Parathyroid adenoma (tissue), 2 donors: Measurements from ENCODE around the gene ARFGEF3.

ENCODE experiments used
- H2AFZ ChIP-seq: fragments of 300-600 bp; sonication (generic); one replicate; pipeline ENCODE4 v1.7.0; 2017; ENCODE audit warnings: antibody characterized with exemption, mild to moderate bottlenecking
- H3K27ac ChIP-seq: fragments of 300-600 bp; sonication (generic); one replicate; pipeline ENCODE4 v1.7.0; 2017
- H3K27me3 ChIP-seq: fragments of 300-600 bp; sonication (generic); one replicate; pipeline ENCODE4 v1.7.0; 2017; ENCODE audit warnings: low read length; ENCODE audit not compliant: control insufficient read depth, insufficient read depth
- H3K36me3 ChIP-seq: fragments of 300-600 bp; sonication (generic); one replicate; pipeline ENCODE4 v1.7.0; 2017; ENCODE audit warnings: low read length; ENCODE audit not compliant: control insufficient read depth, insufficient read depth
- H3K4me1 ChIP-seq: fragments of 300-600 bp; sonication (generic); one replicate; pipeline ENCODE4 v1.7.0; 2017; ENCODE audit warnings: control low read depth
- H3K4me2 ChIP-seq: fragments of 300-600 bp; sonication (generic); one replicate; pipeline ENCODE4 v1.7.0; 2017; ENCODE audit warnings: low read length
- H3K4me3 ChIP-seq: fragments of 300-600 bp; sonication (generic); one replicate; pipeline ENCODE4 v1.7.0; 2017; ENCODE audit warnings: low read depth, low read length
- H3K79me2 ChIP-seq: fragments of 300-600 bp; sonication (generic); one replicate; pipeline ENCODE4 v1.7.0; 2017; ENCODE audit warnings: control low read depth
- H3K9ac ChIP-seq: fragments of 300-600 bp; sonication (generic); one replicate; pipeline ENCODE4 v1.7.0; 2017; ENCODE audit warnings: mild to moderate bottlenecking
- H3K9me3 ChIP-seq: fragments of 300-600 bp; sonication (generic); one replicate; pipeline ENCODE4 v1.7.0; 2017; ENCODE audit warnings: low read length; ENCODE audit not compliant: control insufficient read depth
- CTCF ChIP-seq: fragments of 300-600 bp; sonication (generic); IDR thresholded peaks from one replicate; pipeline ENCODE4 v1.7.0; 2017; ENCODE audit warnings: antibody characterized with exemption, mild to moderate bottlenecking
- donor health status: primary hyperparathyroidism.

The ARFGEF3 gene

DNA sequence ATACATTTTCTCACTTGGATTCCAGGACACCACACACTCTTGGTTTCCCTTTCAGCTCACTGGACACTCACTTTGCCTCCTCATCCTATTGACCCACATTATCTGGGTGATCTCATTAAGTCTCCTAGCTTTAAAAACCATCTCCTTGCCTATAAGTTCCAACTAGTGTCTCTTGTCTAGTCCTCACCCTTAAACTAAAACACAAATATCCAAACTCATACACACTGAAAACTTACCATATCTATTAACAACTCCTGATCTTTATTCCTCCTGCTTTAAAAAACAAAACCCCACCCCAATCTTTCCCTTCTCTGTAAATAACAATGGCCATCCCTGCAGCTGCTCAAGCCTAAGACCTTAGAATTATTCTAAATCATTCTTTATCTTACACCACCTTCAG, 212.5 kb downstream of the ARFGEF3 start:
- H3K4me3 ChIP-seq = no peak overlapping the region

DNA sequence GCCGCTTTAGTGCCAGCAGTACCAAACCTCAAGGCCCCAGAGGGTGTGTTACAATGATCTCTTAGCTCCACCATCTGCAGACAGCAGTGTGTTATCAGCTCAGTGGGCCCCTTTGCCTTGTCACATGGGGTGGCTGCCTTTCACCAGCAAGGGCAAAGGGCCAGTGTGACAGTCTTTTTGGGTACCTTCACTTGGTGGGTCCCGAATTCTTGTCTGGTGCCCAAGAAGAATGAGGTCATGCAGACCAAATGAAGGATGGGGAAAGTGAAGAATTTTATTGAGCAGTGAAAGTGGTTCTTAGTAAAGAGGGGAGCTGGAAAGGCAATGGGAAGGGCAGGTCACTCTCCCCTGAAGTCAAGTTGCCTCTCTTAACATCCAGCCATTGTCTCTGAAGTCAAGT, 213.1 kb downstream of the ARFGEF3 start:
- no peak overlapping the region for H3K4me3 ChIP-seq
- H2AFZ ChIP-seq = peak overlapping the region; percentile 2
- H3K27ac ChIP-seq = no peak overlapping the region
- peaks cover 23% of the 10 kb centered on the region for H3K4me1 ChIP-seq
- H3K9me3 ChIP-seq = no peaks in the 10 kb centered on the region
- no peaks in the 10 kb centered on the region for H3K27me3 ChIP-seq
- H3K9ac ChIP-seq = no peak overlapping the region
- H3K36me3 ChIP-seq = no peaks in the 10 kb centered on the region
- H3K79me2 ChIP-seq = no peaks in the 10 kb centered on the region
- TF ChIP-seq CTCF = no peak
- no peak overlapping the region for H3K4me2 ChIP-seq

More for the DNA sequence above, 212.5 kb downstream of the ARFGEF3 start:
- no peaks in the 10 kb centered on the region for H3K27me3 ChIP-seq
- no peaks in the 10 kb centered on the region for H3K36me3 ChIP-seq
- no peak overlapping the region for H3K9ac ChIP-seq
- no peak for TF ChIP-seq CTCF
- H2AFZ ChIP-seq = peak overlapping the region; percentile 2
- no peak overlapping the region for H3K27ac ChIP-seq
- H3K4me1 ChIP-seq = peaks cover 21% of the 10 kb centered on the region
- no peak overlapping the region for H3K4me2 ChIP-seq
- H3K9me3 ChIP-seq = no peaks in the 10 kb centered on the region
- no peaks in the 10 kb centered on the region for H3K79me2 ChIP-seq

DNA sequence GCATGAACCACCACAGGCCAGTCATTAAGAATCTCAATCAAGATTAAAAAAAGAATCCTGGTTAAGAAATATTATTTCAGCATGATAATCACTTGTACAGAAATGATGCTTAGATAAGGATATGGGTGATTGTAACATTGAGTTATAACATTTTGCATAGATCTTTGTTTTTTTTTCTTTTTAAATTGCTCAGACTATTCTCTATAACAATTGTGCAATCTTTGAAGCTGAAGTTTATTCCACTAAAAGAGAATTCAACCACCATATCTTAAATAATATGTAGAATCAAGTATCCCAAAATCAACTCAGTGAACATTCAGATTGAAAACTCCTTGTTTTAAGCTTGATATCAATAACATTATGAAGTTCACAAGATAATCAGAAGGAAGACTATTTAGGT, 215.3 kb downstream of the ARFGEF3 start:
- no peaks in the 10 kb centered on the region for H3K36me3 ChIP-seq
- no peak overlapping the region for H2AFZ ChIP-seq
- no peaks in the 10 kb centered on the region for H3K79me2 ChIP-seq
- no peaks in the 10 kb centered on the region for H3K27me3 ChIP-seq
- no peak overlapping the region for H3K4me2 ChIP-seq
- peaks cover 17% of the 10 kb centered on the region for H3K4me1 ChIP-seq
- H3K9ac ChIP-seq = no peak overlapping the region
- no peak overlapping the region for H3K4me3 ChIP-seq
- H3K27ac ChIP-seq = peak overlapping the region; percentile 69
- H3K9me3 ChIP-seq = no peaks in the 10 kb centered on the region
- no peak for TF ChIP-seq CTCF

DNA sequence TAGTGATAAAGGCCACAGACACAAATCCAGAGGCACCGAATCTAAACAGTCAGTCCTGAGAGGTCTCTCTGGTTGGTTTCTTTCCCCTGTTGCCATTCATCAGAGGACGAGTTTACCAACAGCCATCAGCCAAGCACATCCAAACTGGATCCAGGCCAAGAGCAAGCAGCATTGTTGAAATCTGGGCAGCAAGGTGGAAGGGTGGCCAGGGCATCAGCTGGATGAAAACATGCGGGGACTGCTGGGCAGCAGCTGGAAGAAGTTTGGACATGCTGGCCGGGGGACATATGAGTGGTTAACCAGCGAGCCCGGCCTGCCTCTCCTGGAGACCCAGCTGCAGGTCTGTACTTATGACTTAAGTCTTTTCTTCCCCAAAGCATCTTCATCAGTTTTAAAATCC, 216.1 kb downstream of the ARFGEF3 start, which contains the start of gene SMIM28:
Gene SMIM28, plus strand, starts transcription at position 62 of the 400 bp plus-strand sequence. Its CDS starts 168 bp downstream, at position 230.
- Histone ChIP-seq H3K79me2 (no peaks in the 10 kb centered on the region), H3K4me3 (no peak within 1 kb of the TSS), H3K4me2 (peak within 1 kb of the TSS; percentile 36), H3K27me3 (no peaks in the 10 kb centered on the region), H3K9ac (no peak within 1 kb of the TSS), H2AFZ (peak within 1 kb of the TSS; percentile 44), H3K36me3 (no peaks in the 10 kb centered on the region), H3K27ac (peak within 1 kb of the TSS; percentile 69), H3K9me3 (no peaks in the 10 kb centered on the region), H3K4me1 (peaks cover 17% of the 10 kb centered on the region)
- TF ChIP-seq CTCF = no peak

DNA sequence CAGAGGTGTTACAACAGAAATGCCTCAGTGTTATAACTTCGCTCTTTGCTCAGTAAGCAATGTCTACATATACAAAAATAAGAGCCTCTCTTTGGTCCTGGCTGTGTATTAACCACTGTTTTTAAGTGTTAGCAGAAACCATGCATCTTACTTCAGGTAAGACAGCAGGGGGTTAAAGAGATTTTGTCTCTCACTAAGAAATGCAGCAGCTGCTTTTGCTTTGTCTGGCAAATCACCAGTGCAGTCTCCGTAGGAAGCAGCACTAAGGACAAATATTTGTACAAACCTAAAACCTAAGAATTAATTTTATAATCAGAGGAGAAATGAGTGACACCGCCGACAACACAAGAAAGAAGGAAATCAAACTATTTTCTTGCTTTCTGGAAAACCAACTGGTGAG, 216.7 kb downstream of the ARFGEF3 start:
- peak overlapping the region; percentile 44 for H2AFZ ChIP-seq
- H3K4me2 ChIP-seq = peak overlapping the region; percentile 36
- peak overlapping the region; percentile 69 for H3K27ac ChIP-seq
- H3K9me3 ChIP-seq = no peaks in the 10 kb centered on the region
- H3K4me1 ChIP-seq = peaks cover 19% of the 10 kb centered on the region
- H3K27me3 ChIP-seq = no peaks in the 10 kb centered on the region
- H3K9ac ChIP-seq = no peak overlapping the region
- no peak for TF ChIP-seq CTCF
- H3K4me3 ChIP-seq = no peak overlapping the region
- H3K36me3 ChIP-seq = no peaks in the 10 kb centered on the region
- no peaks in the 10 kb centered on the region for H3K79me2 ChIP-seq
